ENCODE data around the gene CCDC85C. TPM values are rescaled to one million over a fixed set of nuclear protein-coding genes. Genes with fewer than 3 reads are reported as not detected.

CCDC85C gene
- total and polyA plus RNA-seq, 4 donors = 8.4 to 34.5 (median 25.0) TPM

DNA sequence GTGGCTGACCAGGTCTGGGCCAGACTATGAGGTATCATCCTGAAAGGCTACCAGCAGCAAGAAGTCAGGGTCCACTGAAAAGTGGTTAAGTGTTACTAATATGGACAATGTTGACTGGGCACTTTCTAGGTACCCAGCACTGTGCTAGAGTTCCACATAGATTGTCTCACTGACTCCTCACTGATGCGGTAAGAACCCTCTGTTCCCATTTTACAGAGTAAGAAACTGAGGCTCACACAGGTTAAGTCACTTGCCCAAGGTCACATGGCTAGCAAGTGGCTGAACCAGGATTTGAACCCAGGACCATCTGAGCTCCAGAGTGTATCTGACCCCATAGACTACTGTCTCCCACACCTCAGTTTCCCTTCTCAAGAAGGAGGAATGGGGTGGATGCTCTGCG is 4.6 kb upstream of the CCDC85C start:
- H3K36me3 ChIP-seq (ENCODE audit: control insufficient read depth, insufficient read depth, low read length) = no peaks in the 10 kb centered on the region
- H3K9me3 ChIP-seq (ENCODE audit: control insufficient read depth, insufficient read depth, low read length) = no peaks in the 10 kb centered on the region
- peaks cover 26% of the 10 kb centered on the region for H3K4me1 ChIP-seq (ENCODE audit: control insufficient read depth, insufficient read depth, low read length)
- DNase-seq (ENCODE audit: low read depth in 4 of 6, low spot score in 6 of 6) = no peak
- H3K27ac ChIP-seq (ENCODE audit: low read depth, low read length) = no peak overlapping the region
- WGBS (ENCODE audit: insufficient coverage) = 100% methylated on average over 1 of the region's 2 CpGs
- no peaks in the 10 kb centered on the region for H3K27me3 ChIP-seq (ENCODE audit: control insufficient read depth, insufficient read depth, low read length)
- H3K4me3 ChIP-seq (ENCODE audit: low read depth, low read length) = no peak overlapping the region

DNA sequence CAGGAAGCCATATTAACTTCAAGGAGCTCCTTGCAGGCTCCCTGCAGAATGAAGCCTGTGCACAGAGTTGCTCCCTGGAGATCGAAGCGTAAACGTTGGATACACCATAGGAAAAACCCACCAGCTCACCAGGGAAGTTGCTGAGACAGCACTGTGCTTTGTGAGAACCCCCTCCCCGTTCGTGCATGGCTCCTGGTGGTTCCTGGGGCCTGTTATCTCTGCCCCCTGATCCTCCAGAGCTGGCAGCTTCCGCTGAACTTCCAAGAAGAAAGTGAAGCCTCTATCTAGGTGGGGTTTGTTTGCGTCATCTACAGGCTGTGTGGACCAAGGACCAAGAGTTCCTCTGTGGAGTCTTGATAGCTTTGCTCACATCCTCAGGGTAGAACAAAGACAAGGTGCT is 2.4 kb upstream of the CCDC85C start:
- no peak overlapping the region for H3K27ac ChIP-seq (ENCODE audit: low read depth, low read length)
- DNase-seq (ENCODE audit: low read depth in 4 of 6, low spot score in 6 of 6) = peak in 1 of 6 donors; percentile 64
- peaks cover 8% of the 10 kb centered on the region for H3K27me3 ChIP-seq (ENCODE audit: control insufficient read depth, insufficient read depth, low read length)
- H3K36me3 ChIP-seq (ENCODE audit: control insufficient read depth, insufficient read depth, low read length) = no peaks in the 10 kb centered on the region
- 64% methylated on average over 6 of the region's 7 CpGs for WGBS (ENCODE audit: insufficient coverage)
- H3K4me1 ChIP-seq (ENCODE audit: control insufficient read depth, insufficient read depth, low read length) = peaks cover 36% of the 10 kb centered on the region
- H3K9me3 ChIP-seq (ENCODE audit: control insufficient read depth, insufficient read depth, low read length) = no peaks in the 10 kb centered on the region
- H3K4me3 ChIP-seq (ENCODE audit: low read depth, low read length) = no peak overlapping the region

DNA sequence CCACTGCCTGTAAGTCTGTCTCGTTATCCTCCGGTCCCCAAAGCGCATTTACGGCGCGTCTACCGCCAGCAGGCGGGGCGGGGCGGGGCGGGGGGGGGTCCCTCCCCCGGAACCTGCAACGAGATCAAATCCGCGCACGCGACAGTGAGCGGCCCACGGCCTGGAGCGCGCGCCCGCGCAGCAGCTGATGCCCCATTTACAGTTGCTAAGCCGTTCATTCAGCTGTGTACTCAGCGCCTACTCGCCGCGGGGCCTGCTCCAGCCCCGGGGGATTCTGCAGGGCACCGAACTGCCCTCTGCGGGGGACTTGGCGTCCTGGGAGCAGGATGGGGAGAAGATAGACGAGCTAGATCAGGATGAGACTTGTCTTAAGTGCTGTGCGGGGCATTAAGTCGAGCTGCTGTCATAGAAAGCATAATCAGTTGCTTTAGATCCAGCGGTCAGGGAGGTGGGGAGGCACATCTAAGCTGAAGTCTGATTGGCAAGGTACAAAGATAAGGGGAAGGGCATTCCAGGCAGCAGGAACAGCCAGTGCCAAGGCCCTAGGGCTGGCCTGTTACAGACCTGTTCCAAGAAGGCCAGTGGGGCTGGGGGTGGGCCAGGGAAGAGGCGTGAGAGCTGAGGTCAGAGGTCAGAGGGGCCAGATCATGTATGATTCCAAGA is 1.4 kb upstream of the CCDC85C start:
- H3K36me3 ChIP-seq (ENCODE audit: control insufficient read depth, insufficient read depth, low read length) = no peaks in the 10 kb centered on the region
- peaks cover 41% of the 10 kb centered on the region for H3K4me1 ChIP-seq (ENCODE audit: control insufficient read depth, insufficient read depth, low read length)
- no peaks in the 10 kb centered on the region for H3K9me3 ChIP-seq (ENCODE audit: control insufficient read depth, insufficient read depth, low read length)
- WGBS (ENCODE audit: insufficient coverage) = 2% methylated on average over 38 of the region's 38 CpGs
- H3K4me3 ChIP-seq (ENCODE audit: low read depth, low read length) = peak overlapping the region; percentile 79
- DNase-seq (ENCODE audit: low read depth in 4 of 6, low spot score in 6 of 6) = peak in 5 of 6 donors; percentile 36 to 92 (median 53)
- H3K27ac ChIP-seq (ENCODE audit: low read depth, low read length) = peak overlapping the region; percentile 80
- H3K27me3 ChIP-seq (ENCODE audit: control insufficient read depth, insufficient read depth, low read length) = peaks cover 8% of the 10 kb centered on the region

DNA sequence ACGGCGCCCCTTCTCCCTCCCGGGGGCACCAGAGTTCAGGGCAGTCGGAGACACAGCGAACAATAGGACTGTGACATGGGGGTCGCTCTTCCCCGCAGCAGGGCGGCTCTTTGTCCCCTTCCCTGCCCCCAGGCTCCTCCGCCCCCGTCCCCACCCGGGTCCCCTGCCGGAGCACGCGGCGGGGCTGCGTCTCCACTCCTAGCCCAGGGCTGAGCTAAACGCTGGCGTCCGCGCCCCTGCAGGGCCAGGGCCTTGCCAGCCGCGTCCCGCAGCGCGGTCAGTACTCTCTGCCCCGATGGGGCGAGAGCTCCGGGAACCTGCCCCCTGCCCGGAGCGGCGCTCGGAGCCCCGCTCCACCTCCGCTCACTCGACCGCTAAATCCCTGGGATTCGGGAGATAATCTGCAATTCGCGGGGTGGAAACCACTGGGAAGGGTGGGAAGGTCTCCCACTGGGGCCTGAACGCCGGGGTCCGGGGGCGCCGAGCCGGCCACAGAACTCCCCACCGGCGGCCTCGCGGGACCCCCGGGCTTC is 825 bp upstream of the CCDC85C start:
- DNase-seq (ENCODE audit: low read depth in 4 of 6, low spot score in 6 of 6) = no peak
- peaks cover 43% of the 10 kb centered on the region for H3K4me1 ChIP-seq (ENCODE audit: control insufficient read depth, insufficient read depth, low read length)
- H3K27ac ChIP-seq (ENCODE audit: low read depth, low read length) = peak overlapping the region; percentile 80
- H3K9me3 ChIP-seq (ENCODE audit: control insufficient read depth, insufficient read depth, low read length) = no peaks in the 10 kb centered on the region
- H3K4me3 ChIP-seq (ENCODE audit: low read depth, low read length) = peak overlapping the region; percentile 79
- peaks cover 8% of the 10 kb centered on the region for H3K27me3 ChIP-seq (ENCODE audit: control insufficient read depth, insufficient read depth, low read length)
- WGBS (ENCODE audit: insufficient coverage) = under 1% methylated on average over 50 of the region's 50 CpGs
- H3K36me3 ChIP-seq (ENCODE audit: control insufficient read depth, insufficient read depth, low read length) = no peaks in the 10 kb centered on the region

DNA sequence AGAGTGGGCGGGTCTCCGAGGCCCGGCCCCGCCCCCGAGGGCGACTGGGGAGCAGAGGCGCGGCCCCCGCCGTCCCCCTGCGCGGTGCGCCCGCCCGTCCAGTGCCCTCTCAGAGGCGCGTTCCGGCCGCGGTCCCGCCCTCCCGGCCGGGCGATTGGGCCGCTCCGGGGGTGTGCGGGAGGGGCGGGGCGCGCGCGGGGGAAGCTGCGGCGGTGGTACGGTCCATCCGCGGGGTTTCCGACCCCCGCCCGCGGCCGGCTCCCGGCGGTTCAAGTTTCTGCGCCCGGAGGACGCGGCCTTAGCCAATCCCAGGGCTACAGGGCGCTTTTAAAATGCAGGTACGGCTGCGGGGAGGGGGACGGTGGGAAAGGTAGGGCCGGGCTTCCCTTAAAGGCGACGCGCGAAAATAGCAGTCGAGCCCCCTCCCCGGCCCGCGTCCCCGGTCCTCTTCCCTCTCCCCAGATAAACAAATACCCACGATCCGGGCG is 315 bp upstream of the CCDC85C start:
- H3K4me1 ChIP-seq (ENCODE audit: control insufficient read depth, insufficient read depth, low read length) = peaks cover 48% of the 10 kb centered on the region
- under 1% methylated on average over 62 of the region's 65 CpGs for WGBS (ENCODE audit: insufficient coverage)
- peaks cover 8% of the 10 kb centered on the region for H3K27me3 ChIP-seq (ENCODE audit: control insufficient read depth, insufficient read depth, low read length)
- peak overlapping the region; percentile 80 for H3K27ac ChIP-seq (ENCODE audit: low read depth, low read length)
- peak overlapping the region; percentile 79 for H3K4me3 ChIP-seq (ENCODE audit: low read depth, low read length)
- H3K36me3 ChIP-seq (ENCODE audit: control insufficient read depth, insufficient read depth, low read length) = no peaks in the 10 kb centered on the region
- no peaks in the 10 kb centered on the region for H3K9me3 ChIP-seq (ENCODE audit: control insufficient read depth, insufficient read depth, low read length)
- DNase-seq (ENCODE audit: low read depth in 4 of 6, low spot score in 6 of 6) = peak; percentile 81 to 99 (median 94)

DNA sequence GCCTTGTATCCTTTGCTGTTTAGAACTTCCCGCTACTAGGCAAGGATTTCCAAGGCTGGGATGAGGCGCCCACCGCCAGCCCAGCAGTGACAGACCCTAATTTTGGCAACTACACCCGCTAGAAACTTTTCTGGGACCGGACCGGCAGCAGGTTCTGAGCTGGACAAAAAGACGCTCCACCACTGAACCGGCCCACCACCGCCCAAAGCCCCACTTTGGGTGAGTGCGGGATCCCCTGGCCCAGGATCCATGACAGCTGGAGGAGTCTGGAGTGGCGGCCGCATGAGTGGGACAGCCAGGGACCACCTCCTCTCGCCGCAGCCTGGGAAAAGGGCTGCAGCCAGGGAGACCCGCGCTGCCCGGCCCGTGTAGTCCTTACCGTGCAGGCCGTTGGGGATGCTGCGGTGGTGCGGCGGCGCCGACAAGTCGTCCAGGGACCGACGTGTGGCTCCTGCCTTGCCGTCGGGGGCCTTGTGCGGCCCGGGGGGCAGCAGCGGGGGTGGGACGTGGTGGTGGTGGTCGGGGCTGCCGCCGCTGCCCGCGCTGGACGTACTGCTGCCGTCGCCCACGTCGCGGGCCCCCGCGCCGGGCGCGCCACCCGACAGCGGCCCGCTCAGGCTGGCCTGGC is 1.1 kb downstream of the CCDC85C start:
- WGBS (ENCODE audit: insufficient coverage) = 6% methylated on average over 53 of the region's 53 CpGs
- Histone ChIP-seq H3K36me3 (ENCODE audit: control insufficient read depth, insufficient read depth, low read length) (peaks cover 4% of the 10 kb centered on the region), H3K27ac (ENCODE audit: low read depth, low read length) (no peak overlapping the region), H3K9me3 (ENCODE audit: control insufficient read depth, insufficient read depth, low read length) (no peaks in the 10 kb centered on the region), H3K27me3 (ENCODE audit: control insufficient read depth, insufficient read depth, low read length) (peaks cover 8% of the 10 kb centered on the region), H3K4me1 (ENCODE audit: control insufficient read depth, insufficient read depth, low read length) (peaks cover 59% of the 10 kb centered on the region), H3K4me3 (ENCODE audit: low read depth, low read length) (peak overlapping the region; percentile 45)
- no peak for DNase-seq (ENCODE audit: low read depth in 4 of 6, low spot score in 6 of 6)

DNA sequence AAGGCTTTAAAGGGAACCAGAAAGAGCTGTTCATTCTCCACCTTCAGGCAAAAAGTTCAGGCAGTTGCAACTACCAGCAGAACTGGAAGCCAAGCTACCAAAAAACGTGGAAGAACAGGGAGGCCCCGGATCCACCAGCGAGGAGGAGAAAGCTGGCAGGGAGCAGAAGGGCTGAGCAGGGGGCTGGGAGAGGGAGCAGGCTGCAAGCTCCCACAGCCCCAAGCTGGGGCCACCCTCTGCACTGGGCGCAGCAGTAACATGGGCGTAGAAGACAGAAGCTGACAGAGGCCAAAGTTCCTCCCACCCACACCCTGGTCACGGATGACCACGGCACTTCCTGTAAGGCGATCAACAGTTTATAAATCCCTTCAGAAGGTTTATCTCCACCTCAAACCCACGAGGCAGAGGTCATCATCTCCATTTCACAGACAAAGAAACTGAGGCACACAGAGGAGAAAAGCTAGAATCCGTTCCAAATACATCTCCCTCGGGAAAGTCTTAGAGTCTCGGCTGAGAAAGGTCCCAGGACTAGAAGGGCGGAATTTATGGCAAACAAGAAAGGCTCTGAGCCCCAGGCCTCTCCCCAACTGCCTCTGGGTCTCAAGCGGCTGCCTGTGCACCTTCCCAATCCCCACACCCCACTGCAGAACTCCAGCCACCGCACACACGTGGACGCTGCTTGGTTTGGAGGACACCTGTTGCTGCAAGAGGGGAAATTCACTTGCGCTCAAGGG is 1.8 kb downstream of the CCDC85C start:
- Histone ChIP-seq H3K36me3 (ENCODE audit: control insufficient read depth, insufficient read depth, low read length) (peaks cover 8% of the 10 kb centered on the region), H3K27ac (ENCODE audit: low read depth, low read length) (no peak overlapping the region), H3K4me3 (ENCODE audit: low read depth, low read length) (peak overlapping the region; percentile 45), H3K4me1 (ENCODE audit: control insufficient read depth, insufficient read depth, low read length) (peaks cover 63% of the 10 kb centered on the region), H3K27me3 (ENCODE audit: control insufficient read depth, insufficient read depth, low read length) (peaks cover 8% of the 10 kb centered on the region), H3K9me3 (ENCODE audit: control insufficient read depth, insufficient read depth, low read length) (no peaks in the 10 kb centered on the region)
- peak in 2 of 6 donors; percentile 35 to 43 for DNase-seq (ENCODE audit: low read depth in 4 of 6, low spot score in 6 of 6)
- WGBS (ENCODE audit: insufficient coverage) = 34% methylated on average over 15 of the region's 18 CpGs

DNA sequence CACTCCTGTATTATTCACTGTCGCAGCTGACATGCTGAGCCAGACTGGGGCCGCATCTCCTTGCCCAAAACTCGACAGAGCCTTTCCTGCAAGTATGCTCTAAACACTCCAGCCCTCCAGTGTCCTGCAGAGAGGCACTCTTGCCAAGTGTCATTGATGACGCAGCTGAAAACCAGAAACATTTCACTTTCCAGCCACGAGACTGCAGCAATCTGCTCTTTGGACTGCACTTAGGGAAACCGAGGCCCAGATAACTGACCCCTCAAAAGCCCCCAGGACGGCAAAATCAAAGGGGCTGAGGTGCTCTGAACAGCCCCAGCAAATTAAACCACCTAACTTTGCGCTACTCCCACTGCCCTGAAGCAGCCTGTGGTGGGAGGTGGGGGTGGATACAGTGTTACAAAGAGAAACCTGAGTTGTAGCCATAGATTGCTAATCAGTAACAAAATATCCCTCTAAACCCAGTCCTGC is 2.6 kb downstream of the CCDC85C start:
- Histone ChIP-seq H3K4me3 (ENCODE audit: low read depth, low read length) (no peak overlapping the region), H3K27me3 (ENCODE audit: control insufficient read depth, insufficient read depth, low read length) (peaks cover 8% of the 10 kb centered on the region), H3K27ac (ENCODE audit: low read depth, low read length) (no peak overlapping the region), H3K4me1 (ENCODE audit: control insufficient read depth, insufficient read depth, low read length) (peaks cover 66% of the 10 kb centered on the region), H3K36me3 (ENCODE audit: control insufficient read depth, insufficient read depth, low read length) (peaks cover 9% of the 10 kb centered on the region), H3K9me3 (ENCODE audit: control insufficient read depth, insufficient read depth, low read length) (no peaks in the 10 kb centered on the region)
- DNase-seq (ENCODE audit: low read depth in 4 of 6, low spot score in 6 of 6) = peak in 2 of 6 donors; percentile 47 to 69
- 25% methylated on average over 6 of the region's 8 CpGs for WGBS (ENCODE audit: insufficient coverage)

DNA sequence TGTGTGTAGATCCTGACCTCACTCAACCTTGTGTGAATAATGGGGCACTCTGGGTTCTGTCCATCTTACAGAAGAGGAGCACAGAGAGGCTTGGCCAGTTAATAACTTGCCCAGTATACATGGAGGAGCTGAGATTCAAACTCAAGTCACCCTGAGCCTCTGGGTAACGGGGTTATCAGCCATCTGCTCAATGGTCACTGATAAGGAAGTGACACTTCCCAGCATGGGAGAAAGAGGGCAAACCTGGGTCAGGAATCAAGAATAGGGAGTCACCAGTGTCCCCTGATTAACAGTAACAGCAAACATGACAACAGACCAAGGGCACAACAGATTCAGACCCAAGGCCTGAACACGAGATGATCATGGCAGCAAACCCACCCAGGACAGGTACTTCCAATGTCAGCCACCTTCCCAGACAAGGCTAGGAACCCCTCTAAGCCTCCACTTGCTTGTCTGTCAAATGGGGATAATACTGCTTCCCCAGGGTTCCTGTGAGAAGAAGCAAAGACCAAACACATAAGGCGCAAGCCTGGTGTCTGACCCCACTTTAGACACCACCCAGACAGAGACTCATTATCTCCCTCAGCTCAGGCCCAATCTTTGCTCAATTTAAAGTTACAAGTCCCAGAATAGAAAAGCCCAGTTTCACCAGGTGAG is 3.6 kb downstream of the CCDC85C start:
- WGBS (ENCODE audit: insufficient coverage) = 89% methylated on average over 3 of the region's 3 CpGs

More for the DNA sequence above, 3.6 kb downstream of the CCDC85C start:
- no peak overlapping the region for H3K27ac ChIP-seq (ENCODE audit: low read depth, low read length)
- peaks cover 11% of the 10 kb centered on the region for H3K36me3 ChIP-seq (ENCODE audit: control insufficient read depth, insufficient read depth, low read length)
- H3K27me3 ChIP-seq (ENCODE audit: control insufficient read depth, insufficient read depth, low read length) = peaks cover 8% of the 10 kb centered on the region
- peaks cover 65% of the 10 kb centered on the region for H3K4me1 ChIP-seq (ENCODE audit: control insufficient read depth, insufficient read depth, low read length)
- H3K9me3 ChIP-seq (ENCODE audit: control insufficient read depth, insufficient read depth, low read length) = no peaks in the 10 kb centered on the region
- DNase-seq (ENCODE audit: low read depth in 4 of 6, low spot score in 6 of 6) = no peak
- no peak overlapping the region for H3K4me3 ChIP-seq (ENCODE audit: low read depth, low read length)
